Fibroblast of lung (primary cell): ENCODE measurements around the gene CBFA2T3. TPM values are rescaled to one million over a fixed set of nuclear protein-coding genes. Genes with fewer than 3 reads are reported as not detected.

ENCODE experiments used
- DNase-seq, 2 donors: peaks; one replicate each; pipeline versions ENCODE4 v3.0.0 to v3.0.0-alpha.2; 2010; ENCODE audit warnings: low read depth in 2 of 2
- H2AFZ ChIP-seq: 2 replicates; pipeline ENCODE4 v1.5.1; 2012; ENCODE audit warnings: low read length, control low read depth, inconsistent platforms
- H3K27ac ChIP-seq: 2 replicates; pipeline ENCODE4 v1.5.1; 2011; ENCODE audit warnings: low read length, control low read depth; ENCODE audit not compliant: insufficient read depth
- H3K27me3 ChIP-seq: 2 replicates; pipeline ENCODE4 v1.5.1; 2011; ENCODE audit warnings: mild to moderate bottlenecking, low read length; ENCODE audit not compliant: control insufficient read depth, insufficient read depth
- H3K36me3 ChIP-seq: 2 replicates; pipeline ENCODE4 v1.5.1; 2011; ENCODE audit warnings: low read length; ENCODE audit not compliant: control insufficient read depth, insufficient read depth
- H3K4me1 ChIP-seq: 2 replicates; pipeline ENCODE4 v1.5.1; 2011; ENCODE audit warnings: low read length; ENCODE audit not compliant: control insufficient read depth, insufficient read depth; ENCODE audit errors: extremely low read depth
- H3K4me2 ChIP-seq: 2 replicates; pipeline ENCODE4 v1.5.1; 2011; ENCODE audit warnings: low read length, control low read depth; ENCODE audit not compliant: insufficient read depth; ENCODE audit errors: extremely low read depth
- H3K4me3 ChIP-seq, 4 experiments: fragments of 200-600 bp in 1 of 4; sonication (generic) in 1 of 4; replicated peaks in 1 of 4; 2 replicates each; pipeline ENCODE4 v1.5.1; 2011 to 2016; ENCODE audit warnings: low read length in 4 of 4, low read depth in 3 of 4, mild to moderate bottlenecking in 3 of 4, control low read depth in 2 of 4, inconsistent platforms in 1 of 4, mixed read lengths in 1 of 4; ENCODE audit not compliant: insufficient read depth in 1 of 4; ENCODE audit errors: control extremely low read depth in 1 of 4
- H3K79me2 ChIP-seq: 2 replicates; pipeline ENCODE4 v1.5.1; 2012; ENCODE audit warnings: mild to moderate bottlenecking, low read length, inconsistent platforms; ENCODE audit not compliant: control insufficient read depth, insufficient read depth
- H3K9ac ChIP-seq: 2 replicates; pipeline ENCODE4 v1.5.1; 2011; ENCODE audit warnings: mild to moderate bottlenecking, low read length, control low read depth; ENCODE audit not compliant: insufficient read depth
- H3K9me3 ChIP-seq: 2 replicates; pipeline ENCODE4 v1.5.1; 2012; ENCODE audit warnings: low read depth, low read length; ENCODE audit not compliant: control insufficient read depth, insufficient read depth
- H4K20me1 ChIP-seq: 2 replicates; pipeline ENCODE4 v1.5.1; 2011; ENCODE audit warnings: low read length; ENCODE audit not compliant: control insufficient read depth, insufficient read depth; ENCODE audit errors: extremely low read depth
- CTCF ChIP-seq, 2 donors: IDR thresholded peaks in 1 of 2; conservative IDR thresholded peaks in 1 of 2; 1 replicate in 1 of 2; 2 replicates in 1 of 2; pipeline ENCODE4 v1.5.1; 2011 to 2012; ENCODE audit warnings: low read length in 2 of 2, control low read depth in 1 of 2, inconsistent platforms in 1 of 2, low read depth in 1 of 2, mild to moderate bottlenecking in 1 of 2
- EZH2 ChIP-seq: IDR thresholded peaks from 2 replicates; pipeline ENCODE4 v1.5.1; 2012; ENCODE audit warnings: low read length, control low read depth, mild to moderate bottlenecking; ENCODE audit errors: missing control alignments
- polyA plus RNA-seq, 2 donors: library from polyadenylated mRNA; depleted of rRNA in 1 of 2; stranded (reverse) in 1 of 2; unstranded in 1 of 2; fragments of >200 nt; gene quantifications; 2 replicates each; pipeline ENCODE4 v1.2.1, GENCODE V29; 2011 to 2012; ENCODE audit warnings: missing spikeins in 1 of 2
- total RNA-seq: library from RNA; depleted of rRNA; stranded (reverse); fragments of >200 nt; gene quantifications from 2 replicates; pipeline ENCODE4 v1.2.1, GENCODE V29; 2014

CBFA2T3 gene
- total and polyA plus RNA-seq, 2 donors (not counting 1 experiment from before 2014, with no cell fraction given): under 0.01 to 0.05 TPM

- no peaks in the 10 kb centered on the region for H3K9me3 ChIP-seq
- no peak overlapping the region for H3K4me2 ChIP-seq
- H3K36me3 ChIP-seq: no peaks in the 10 kb centered on the region
- no peaks in the 10 kb centered on the region for H3K79me2 ChIP-seq
- no peak for TF ChIP-seq EZH2
- TF ChIP-seq CTCF (conservative IDR thresholded peaks at IDR 0.05 in 1 of 2, IDR thresholded peaks at IDR 0.05 in 1 of 2; ENCODE audit: low read depth in 1 of 2, low read length in 2 of 2): no peak
- H3K9ac ChIP-seq: no peak overlapping the region
- no peaks in the 10 kb centered on the region for H3K27me3 ChIP-seq
- DNase-seq: no peak
- H3K27ac ChIP-seq: no peak overlapping the region
- no peak overlapping the region for H3K4me3 ChIP-seq
- H3K4me1 ChIP-seq: peaks cover 15% of the 10 kb centered on the region
- H2AFZ ChIP-seq: no peak overlapping the region
- H4K20me1 ChIP-seq: no peaks in the 10 kb centered on the region
Observed at GRCh38 chr16:88917146-88917914, 59.7 kb downstream of the CBFA2T3 start.

DNA sequence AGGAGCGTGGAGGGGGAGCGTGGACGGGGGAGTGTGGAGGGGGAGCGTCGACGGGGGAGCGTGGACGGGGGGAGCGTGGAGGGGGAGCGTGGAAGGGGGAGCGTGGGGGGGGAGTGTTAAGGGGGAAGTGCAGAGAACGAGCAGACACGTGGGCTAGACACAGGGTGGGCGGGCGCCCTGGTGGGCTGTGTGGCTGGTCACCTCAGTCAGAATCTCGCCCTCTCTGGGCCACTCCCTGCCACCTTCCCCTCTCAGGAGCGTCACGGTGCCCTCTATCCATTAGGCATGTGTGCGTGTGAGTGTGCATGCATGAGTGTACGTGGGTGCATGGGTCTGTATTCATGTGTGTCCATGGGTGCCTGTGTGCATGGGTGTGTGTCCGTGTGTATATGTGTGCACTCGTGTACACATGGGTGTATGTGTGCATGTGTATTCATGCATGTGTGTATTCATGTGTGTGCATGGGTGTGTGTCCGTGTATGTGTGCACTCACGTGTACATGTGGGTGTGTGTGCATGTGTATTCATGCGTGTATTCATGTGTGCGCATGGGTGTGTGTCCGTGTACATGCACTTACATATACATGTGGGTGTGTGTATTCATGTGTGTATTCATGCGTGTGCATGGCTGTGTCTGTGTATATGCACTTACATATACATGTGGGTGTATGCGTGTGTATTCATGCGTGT, 61.2 kb downstream of the CBFA2T3 start:
- Histone ChIP-seq H3K9ac (no peak overlapping the region), H3K4me1 (peaks cover 3% of the 10 kb centered on the region), H4K20me1 (no peaks in the 10 kb centered on the region), H3K36me3 (no peaks in the 10 kb centered on the region), H3K27me3 (peaks cover 5% of the 10 kb centered on the region), H3K4me2 (no peak overlapping the region), H3K27ac (no peak overlapping the region), H3K79me2 (no peaks in the 10 kb centered on the region), H3K9me3 (no peaks in the 10 kb centered on the region), H2AFZ (no peak overlapping the region), H3K4me3 (no peak overlapping the region)
- TF ChIP-seq CTCF (conservative IDR thresholded peaks at IDR 0.05 in 1 of 2, IDR thresholded peaks at IDR 0.05 in 1 of 2; ENCODE audit: low read depth in 1 of 2, low read length in 2 of 2) (no peak), EZH2 (no peak)
- no peak for DNase-seq

DNA sequence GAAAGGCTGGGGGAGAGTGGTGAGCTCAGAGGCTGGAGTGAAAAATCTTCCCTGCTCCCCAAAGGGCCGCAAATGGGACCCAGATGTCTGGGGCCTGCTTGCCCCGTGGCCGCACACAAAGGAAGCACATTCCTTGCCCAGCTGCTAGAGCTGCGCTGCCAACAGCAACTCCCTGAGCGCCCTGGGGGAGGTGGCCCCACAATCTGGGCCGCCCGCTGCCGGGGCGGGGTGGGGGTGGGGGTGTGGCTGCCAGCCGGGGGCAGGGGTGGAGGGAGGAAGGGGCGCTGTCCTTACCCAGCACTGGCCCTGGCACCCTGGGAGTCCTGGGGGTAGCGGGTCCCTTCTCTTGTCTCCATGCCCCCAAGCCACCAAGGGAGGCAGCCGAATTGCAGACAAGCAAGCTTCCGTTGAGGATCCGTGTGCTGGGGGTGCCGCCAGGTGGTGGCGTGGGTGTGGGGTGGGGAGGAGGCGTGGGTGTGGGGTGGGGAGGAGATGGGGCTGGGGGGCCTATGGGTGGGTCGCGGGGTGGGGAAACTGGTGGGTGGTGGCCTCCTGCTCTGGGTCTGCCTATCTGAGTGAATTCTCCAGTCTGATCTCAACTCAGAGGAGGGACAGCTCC, 62.1 kb downstream of the CBFA2T3 start:
- Histone ChIP-seq H2AFZ (no peak overlapping the region), H3K4me3 (no peak overlapping the region), H3K4me2 (no peak overlapping the region), H3K4me1 (no peaks in the 10 kb centered on the region), H3K79me2 (no peaks in the 10 kb centered on the region), H4K20me1 (no peaks in the 10 kb centered on the region), H3K9ac (no peak overlapping the region), H3K9me3 (no peaks in the 10 kb centered on the region), H3K27ac (no peak overlapping the region), H3K36me3 (no peaks in the 10 kb centered on the region), H3K27me3 (peaks cover 12% of the 10 kb centered on the region)
- peak; percentile 43 to 62 for DNase-seq
- TF ChIP-seq EZH2: no peak
- no peak for TF ChIP-seq CTCF (conservative IDR thresholded peaks at IDR 0.05 in 1 of 2, IDR thresholded peaks at IDR 0.05 in 1 of 2; ENCODE audit: low read depth in 1 of 2, low read length in 2 of 2)
